ENCODE measurements around the gene FAM240B.

FAM240B gene

GRCh38 chr9:38706493-38706892, 13.4 kb downstream of the FAM240B start:
- TF ChIP-seq CTCF (conservative IDR thresholded peaks at IDR 0.05): no peak
- H3K27ac ChIP-seq: no peak overlapping the region

- no peak overlapping the region for H3K27ac ChIP-seq
- no peak for TF ChIP-seq CTCF (conservative IDR thresholded peaks at IDR 0.05)
Measured at GRCh38 chr9:38705917-38706316, 14.0 kb downstream of the FAM240B start.

GRCh38 chr9:38700695-38701094, 19.2 kb downstream of the FAM240B start:
- H3K27ac ChIP-seq: no peak overlapping the region
- TF ChIP-seq CTCF (conservative IDR thresholded peaks at IDR 0.05): no peak

- no peak overlapping the region for H3K27ac ChIP-seq
- TF ChIP-seq CTCF (conservative IDR thresholded peaks at IDR 0.05): no peak
Measured at GRCh38 chr9:38699337-38699736, 20.6 kb downstream of the FAM240B start.

GRCh38 chr9:38697776-38698300, 22.1 kb downstream of the FAM240B start:
- no peak overlapping the region for H3K27ac ChIP-seq
- no peak for TF ChIP-seq CTCF (conservative IDR thresholded peaks at IDR 0.05)

- no peak overlapping the region for H3K27ac ChIP-seq
Measured at GRCh38 chr9:38696999-38697398, 22.9 kb downstream of the FAM240B start.

GRCh38 chr9:38694676-38695075, 25.3 kb downstream of the FAM240B start:
- no peak for TF ChIP-seq CTCF (conservative IDR thresholded peaks at IDR 0.05)
- H3K27ac ChIP-seq: no peak overlapping the region

More at GRCh38 chr9:38696999-38697398, 22.9 kb downstream of the FAM240B start:
- no peak for TF ChIP-seq CTCF (conservative IDR thresholded peaks at IDR 0.05)
